ENCODE data around the gene CCDC152.
"Not testable (repeated sequence)": the region's sequence is repeated elsewhere in the genome, so short reads cannot be mapped to it uniquely, and the experiment has no call there.

CCDC152 gene

GRCh38 chr5:42816546-42816945 lies 59.9 kb downstream of the CCDC152 start:
- not testable (repeated sequence) for DNase-seq

- DNase-seq = no peak
These were observed 63.1 kb downstream of the CCDC152 start for GRCh38 chr5:42819745-42820144.

- no peak for DNase-seq
These were observed 65.9 kb downstream of the CCDC152 start for GRCh38 chr5:42822548-42822947.

- DNase-seq = no peak
These were observed 67.8 kb downstream of the CCDC152 start for GRCh38 chr5:42824347-42824976.

GRCh38 chr5:42825422-42826148 lies 69.0 kb downstream of the CCDC152 start:
- no peak for DNase-seq

GRCh38 chr5:42826757-42827515 lies 70.3 kb downstream of the CCDC152 start:
- DNase-seq = no peak

- DNase-seq = no peak
These were observed 72.1 kb downstream of the CCDC152 start for GRCh38 chr5:42828671-42829070.

- no peak for DNase-seq
These were observed 74.3 kb downstream of the CCDC152 start for GRCh38 chr5:42830924-42831323.

GRCh38 chr5:42832060-42832459 lies 75.4 kb downstream of the CCDC152 start:
- DNase-seq = no peak

GRCh38 chr5:42836070-42836769 lies 79.6 kb downstream of the CCDC152 start:
- DNase-seq = no peak

GRCh38 chr5:42837601-42838000 lies 81.0 kb downstream of the CCDC152 start:
- no peak for DNase-seq

- no peak for DNase-seq
These were observed 82.6 kb downstream of the CCDC152 start for GRCh38 chr5:42839196-42839595.

- DNase-seq = no peak
These were observed 83.7 kb downstream of the CCDC152 start for GRCh38 chr5:42840269-42840668.

- DNase-seq = no peak
These were observed 84.4 kb downstream of the CCDC152 start for GRCh38 chr5:42840842-42841567.

GRCh38 chr5:42842921-42843641 lies 86.5 kb downstream of the CCDC152 start:
- no peak for DNase-seq

- DNase-seq = no peak
These were observed 87.2 kb downstream of the CCDC152 start for GRCh38 chr5:42843675-42844292.

GRCh38 chr5:42844408-42844807 lies 87.8 kb downstream of the CCDC152 start:
- DNase-seq = not testable (repeated sequence)

GRCh38 chr5:42848545-42848944 lies 91.9 kb downstream of the CCDC152 start:
- DNase-seq = no peak

GRCh38 chr5:42851481-42851880 lies 94.9 kb downstream of the CCDC152 start:
- no peak for DNase-seq
